Gastrocnemius medialis (tissue), 4 donors: ENCODE results near the gene MON1B.

Experiments
- POLR2A ChIP-seq, 2 donors: fragments of 450-650 bp; IDR thresholded peaks; one replicate each; pipeline ENCODE4 v1.6.1; 2017; ENCODE audit warnings: antibody characterized with exemption in 2 of 2, mild to moderate bottlenecking in 2 of 2, moderate library complexity in 2 of 2
- TF ChIP-seq, protein P1 (sequence below), 5 experiments: fragments of 450-650 bp in 3 of 5; fragments of 200-600 bp in 2 of 5; sonication (generic) in 2 of 5; IDR thresholded peaks in 4 of 5; conservative IDR thresholded peaks in 1 of 5; 1 replicate in 4 of 5; 2 replicates in 1 of 5; pipeline ENCODE4 v1.5.1; 2016 to 2019; ENCODE audit warnings: antibody characterized with exemption in 5 of 5, mild to moderate bottlenecking in 3 of 5, moderate library complexity in 3 of 5

GRCh38 chr16:77191259-77191969, 424 bp downstream of the MON1B start:
- TF ChIP-seq POLR2A (IDR thresholded peaks at IDR 0.05) = no peak
- TF ChIP-seq, protein P1, sequence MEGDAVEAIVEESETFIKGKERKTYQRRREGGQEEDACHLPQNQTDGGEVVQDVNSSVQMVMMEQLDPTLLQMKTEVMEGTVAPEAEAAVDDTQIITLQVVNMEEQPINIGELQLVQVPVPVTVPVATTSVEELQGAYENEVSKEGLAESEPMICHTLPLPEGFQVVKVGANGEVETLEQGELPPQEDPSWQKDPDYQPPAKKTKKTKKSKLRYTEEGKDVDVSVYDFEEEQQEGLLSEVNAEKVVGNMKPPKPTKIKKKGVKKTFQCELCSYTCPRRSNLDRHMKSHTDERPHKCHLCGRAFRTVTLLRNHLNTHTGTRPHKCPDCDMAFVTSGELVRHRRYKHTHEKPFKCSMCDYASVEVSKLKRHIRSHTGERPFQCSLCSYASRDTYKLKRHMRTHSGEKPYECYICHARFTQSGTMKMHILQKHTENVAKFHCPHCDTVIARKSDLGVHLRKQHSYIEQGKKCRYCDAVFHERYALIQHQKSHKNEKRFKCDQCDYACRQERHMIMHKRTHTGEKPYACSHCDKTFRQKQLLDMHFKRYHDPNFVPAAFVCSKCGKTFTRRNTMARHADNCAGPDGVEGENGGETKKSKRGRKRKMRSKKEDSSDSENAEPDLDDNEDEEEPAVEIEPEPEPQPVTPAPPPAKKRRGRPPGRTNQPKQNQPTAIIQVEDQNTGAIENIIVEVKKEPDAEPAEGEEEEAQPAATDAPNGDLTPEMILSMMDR (IDR thresholded peaks at IDR 0.05 in 4 of 5, conservative IDR thresholded peaks at IDR 0.05 in 1 of 5) = no peak
